Measurements from ENCODE around the gene MAP3K6. TPM values are rescaled to one million over a fixed set of nuclear protein-coding genes. Genes with fewer than 3 reads are reported as not detected.

Gene MAP3K6
- total and polyA plus RNA-seq, 2 of the 4 experiments (the other 2 are of a cell fraction), result 4.8 to 15.9 TPM

- DNase-seq (no peak), ATAC-seq (ENCODE audit: low read depth) (no peak)
- Histone ChIP-seq H3K79me1 (ENCODE audit: low read depth in 1 of 2, low read length in 2 of 2) (no peaks in the 10 kb centered on the region), H3K4me2 (ENCODE audit: low read depth, low read length) (no peak overlapping the region), H3K36me3 (ENCODE audit: control insufficient read depth, insufficient read depth, low read length) (no peaks in the 10 kb centered on the region), H4K8ac (ENCODE audit: low read depth in 2 of 2, low read length in 2 of 2) (no peak overlapping the region), H2AK5ac (ENCODE audit: low read depth, low read length) (no peak overlapping the region), H4K91ac (ENCODE audit: insufficient read depth, low read depth, low read length) (no peak overlapping the region), H4K20me1 (ENCODE audit: insufficient read depth, low read length) (no peaks in the 10 kb centered on the region), H3K18ac (ENCODE audit: low read depth, low read length) (no peak overlapping the region), H2BK120ac (ENCODE audit: low read depth, low read length) (no peak overlapping the region), H3K4me1 (ENCODE audit: control insufficient read depth, insufficient read depth, low read length) (peaks cover 20% of the 10 kb centered on the region), H3K9ac (ENCODE audit: low read depth, low read length) (no peak overlapping the region), H3K4ac (ENCODE audit: low read depth, low read length) (no peak overlapping the region), H4K5ac (ENCODE audit: low read depth, low read length) (no peak overlapping the region), H3K56ac (ENCODE audit: extremely low read depth, insufficient read depth, low read length) (no peak overlapping the region), H3K23ac (ENCODE audit: low read depth, low read length) (no peak overlapping the region), H2AFZ (replicated peaks; ENCODE audit: low read length, poor library complexity) (no peak overlapping the region), H2BK20ac (ENCODE audit: low read depth, low read length) (no peak overlapping the region), H3K4me3 (ENCODE audit: insufficient read depth, low read depth, low read length) (no peak overlapping the region), H3K27me3 (ENCODE audit: control insufficient read depth, insufficient read depth, low read length) (no peaks in the 10 kb centered on the region; the same call in 1 of the 2 replicates), H2BK5ac (ENCODE audit: low read depth, low read length, poor library complexity, severe bottlenecking) (no peak overlapping the region), H3K9me1 (ENCODE audit: insufficient read depth, low read length) (peaks cover 7% of the 10 kb centered on the region), H3K14ac (replicated peaks; ENCODE audit: low read depth, low read length) (no peak overlapping the region), H3K9me3 (ENCODE audit: control insufficient read depth, insufficient read depth, low read length) (no peaks in the 10 kb centered on the region), H3K27ac (ENCODE audit: insufficient read depth, low read length) (no peak overlapping the region), H2AK9ac (replicated peaks; ENCODE audit: low read depth, low read length, poor library complexity) (no peak overlapping the region), H2BK15ac (ENCODE audit: low read depth, low read length) (no peak overlapping the region)
- intact Hi-C loops (cut with micrococcal nuclease) (no loop called here), in situ Hi-C loops (cut with MboI; ENCODE audit: low sequenced_read_pairs) (no loop called here), dilution Hi-C loops (cut with HindIII; ENCODE audit: low sequenced_read_pairs, unreplicated experiment) (no loop called here)
- CTCF ChIA-PET, result interaction anchor here (0.6 to 1.1 kb wide), 4 partner anchors 7 to 63 kb away, joined by 3 to 4 read pairs (median 4); no protein-coding TSS in a partner anchor
- 94% methylated on average over 3 of the region's 12 CpGs; no CpG with 5 or more reads in 1 of the 2 experiments for WGBS, 2 experiments (ENCODE audit: extremely low coverage in 2 of 2, insufficient read length in 1 of 2)
- BruUV-seq (replicated peaks), result no TSS peak
- TF ChIP-seq RCOR1 (IDR thresholded peaks at IDR 0.05; ENCODE audit: insufficient replicate concordance, low read length), result no peak
- TF ChIP-seq, protein P1, sequence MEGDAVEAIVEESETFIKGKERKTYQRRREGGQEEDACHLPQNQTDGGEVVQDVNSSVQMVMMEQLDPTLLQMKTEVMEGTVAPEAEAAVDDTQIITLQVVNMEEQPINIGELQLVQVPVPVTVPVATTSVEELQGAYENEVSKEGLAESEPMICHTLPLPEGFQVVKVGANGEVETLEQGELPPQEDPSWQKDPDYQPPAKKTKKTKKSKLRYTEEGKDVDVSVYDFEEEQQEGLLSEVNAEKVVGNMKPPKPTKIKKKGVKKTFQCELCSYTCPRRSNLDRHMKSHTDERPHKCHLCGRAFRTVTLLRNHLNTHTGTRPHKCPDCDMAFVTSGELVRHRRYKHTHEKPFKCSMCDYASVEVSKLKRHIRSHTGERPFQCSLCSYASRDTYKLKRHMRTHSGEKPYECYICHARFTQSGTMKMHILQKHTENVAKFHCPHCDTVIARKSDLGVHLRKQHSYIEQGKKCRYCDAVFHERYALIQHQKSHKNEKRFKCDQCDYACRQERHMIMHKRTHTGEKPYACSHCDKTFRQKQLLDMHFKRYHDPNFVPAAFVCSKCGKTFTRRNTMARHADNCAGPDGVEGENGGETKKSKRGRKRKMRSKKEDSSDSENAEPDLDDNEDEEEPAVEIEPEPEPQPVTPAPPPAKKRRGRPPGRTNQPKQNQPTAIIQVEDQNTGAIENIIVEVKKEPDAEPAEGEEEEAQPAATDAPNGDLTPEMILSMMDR (conservative IDR thresholded peaks at IDR 0.05; ENCODE audit: low read depth, low read length), result no peak
- TF ChIP-seq RFX5 (IDR thresholded peaks at IDR 0.05; ENCODE audit: low read depth, low read length), result no peak
- TF ChIP-seq, protein P2, sequence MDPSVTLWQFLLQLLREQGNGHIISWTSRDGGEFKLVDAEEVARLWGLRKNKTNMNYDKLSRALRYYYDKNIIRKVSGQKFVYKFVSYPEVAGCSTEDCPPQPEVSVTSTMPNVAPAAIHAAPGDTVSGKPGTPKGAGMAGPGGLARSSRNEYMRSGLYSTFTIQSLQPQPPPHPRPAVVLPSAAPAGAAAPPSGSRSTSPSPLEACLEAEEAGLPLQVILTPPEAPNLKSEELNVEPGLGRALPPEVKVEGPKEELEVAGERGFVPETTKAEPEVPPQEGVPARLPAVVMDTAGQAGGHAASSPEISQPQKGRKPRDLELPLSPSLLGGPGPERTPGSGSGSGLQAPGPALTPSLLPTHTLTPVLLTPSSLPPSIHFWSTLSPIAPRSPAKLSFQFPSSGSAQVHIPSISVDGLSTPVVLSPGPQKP (IDR thresholded peaks at IDR 0.05; ENCODE audit: borderline replicate concordance, low read depth, low read length), result no peak
- no peak for TF ChIP-seq NFE2L2 (IDR thresholded peaks at IDR 0.05; ENCODE audit: low read depth, low read length)
- TF ChIP-seq MAZ (IDR thresholded peaks at IDR 0.05; ENCODE audit: borderline replicate concordance, low read depth, low read length), result no peak
- TF ChIP-seq BHLHE40 (IDR thresholded peaks at IDR 0.05; ENCODE audit: low read depth, low read length), result no peak
- no peak for TF ChIP-seq FOS (IDR thresholded peaks at IDR 0.05; ENCODE audit: low read depth, low read length)
- TF ChIP-seq USF2 (IDR thresholded peaks at IDR 0.05; ENCODE audit: low read depth, low read length), result no peak
- TF ChIP-seq MAFK (IDR thresholded peaks at IDR 0.05; ENCODE audit: low read depth, low read length), result no peak
- TF ChIP-seq POLR2A (IDR thresholded peaks at IDR 0.05; ENCODE audit: low read depth, low read length), result no peak
- TF ChIP-seq MXI1 (IDR thresholded peaks at IDR 0.05; ENCODE audit: borderline replicate concordance, low read depth, low read length), result no peak
- no peak for TF ChIP-seq SMC3 (IDR thresholded peaks at IDR 0.05; ENCODE audit: low read depth, low read length)
- POLR2A ChIA-PET (ENCODE audit: unreplicated experiment), result interaction anchor here (0.6 kb wide), 1 partner anchor 120 kb away, joined by 5 read pairs; no protein-coding TSS in a partner anchor
Measured at GRCh38 chr1:27345272-27345671, 21.5 kb downstream of the MAP3K6 start.
